GM12864 (cell line): ENCODE results near the gene ESPNL.
"Not testable (repeated sequence)": the region's sequence is repeated elsewhere in the genome, so short reads cannot be mapped to it uniquely, and the experiment has no call there.

Experiments used
- DNase-seq: peaks from one replicate; pipeline ENCODE4 v3.0.0-alpha.2; 2011; ENCODE audit warnings: low read depth
- H3K4me3 ChIP-seq: 2 replicates; pipeline ENCODE4 v1.5.1; 2011; ENCODE audit warnings: mild to moderate bottlenecking, low read depth, low read length, control low read depth
- CTCF ChIP-seq: IDR thresholded peaks from 2 replicates; pipeline ENCODE4 v1.5.1; 2011; ENCODE audit warnings: low read depth, mild to moderate bottlenecking, moderate library complexity, low read length, control low read depth, inconsistent platforms; ENCODE audit errors: missing control alignments

Gene ESPNL, protein sequence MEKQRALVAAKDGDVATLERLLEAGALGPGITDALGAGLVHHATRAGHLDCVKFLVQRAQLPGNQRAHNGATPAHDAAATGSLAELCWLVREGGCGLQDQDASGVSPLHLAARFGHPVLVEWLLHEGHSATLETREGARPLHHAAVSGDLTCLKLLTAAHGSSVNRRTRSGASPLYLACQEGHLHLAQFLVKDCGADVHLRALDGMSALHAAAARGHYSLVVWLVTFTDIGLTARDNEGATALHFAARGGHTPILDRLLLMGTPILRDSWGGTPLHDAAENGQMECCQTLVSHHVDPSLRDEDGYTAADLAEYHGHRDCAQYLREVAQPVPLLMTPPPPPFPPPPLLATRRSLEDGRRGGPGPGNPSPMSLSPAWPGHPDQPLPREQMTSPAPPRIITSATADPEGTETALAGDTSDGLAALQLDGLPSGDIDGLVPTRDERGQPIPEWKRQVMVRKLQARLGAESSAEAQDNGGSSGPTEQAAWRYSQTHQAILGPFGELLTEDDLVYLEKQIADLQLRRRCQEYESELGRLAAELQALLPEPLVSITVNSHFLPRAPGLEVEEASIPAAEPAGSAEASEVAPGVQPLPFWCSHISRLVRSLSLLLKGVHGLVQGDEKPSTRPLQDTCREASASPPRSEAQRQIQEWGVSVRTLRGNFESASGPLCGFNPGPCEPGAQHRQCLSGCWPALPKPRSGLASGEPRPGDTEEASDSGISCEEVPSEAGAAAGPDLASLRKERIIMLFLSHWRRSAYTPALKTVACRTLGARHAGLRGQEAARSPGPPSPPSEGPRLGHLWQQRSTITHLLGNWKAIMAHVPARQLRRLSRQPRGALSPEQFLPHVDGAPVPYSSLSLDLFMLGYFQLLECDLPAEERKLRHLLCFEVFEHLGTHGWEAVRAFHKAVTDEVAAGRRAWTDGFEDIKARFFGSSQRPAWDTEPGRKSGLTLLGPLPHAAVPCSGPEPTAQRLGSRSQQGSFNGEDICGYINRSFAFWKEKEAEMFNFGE

DNA sequence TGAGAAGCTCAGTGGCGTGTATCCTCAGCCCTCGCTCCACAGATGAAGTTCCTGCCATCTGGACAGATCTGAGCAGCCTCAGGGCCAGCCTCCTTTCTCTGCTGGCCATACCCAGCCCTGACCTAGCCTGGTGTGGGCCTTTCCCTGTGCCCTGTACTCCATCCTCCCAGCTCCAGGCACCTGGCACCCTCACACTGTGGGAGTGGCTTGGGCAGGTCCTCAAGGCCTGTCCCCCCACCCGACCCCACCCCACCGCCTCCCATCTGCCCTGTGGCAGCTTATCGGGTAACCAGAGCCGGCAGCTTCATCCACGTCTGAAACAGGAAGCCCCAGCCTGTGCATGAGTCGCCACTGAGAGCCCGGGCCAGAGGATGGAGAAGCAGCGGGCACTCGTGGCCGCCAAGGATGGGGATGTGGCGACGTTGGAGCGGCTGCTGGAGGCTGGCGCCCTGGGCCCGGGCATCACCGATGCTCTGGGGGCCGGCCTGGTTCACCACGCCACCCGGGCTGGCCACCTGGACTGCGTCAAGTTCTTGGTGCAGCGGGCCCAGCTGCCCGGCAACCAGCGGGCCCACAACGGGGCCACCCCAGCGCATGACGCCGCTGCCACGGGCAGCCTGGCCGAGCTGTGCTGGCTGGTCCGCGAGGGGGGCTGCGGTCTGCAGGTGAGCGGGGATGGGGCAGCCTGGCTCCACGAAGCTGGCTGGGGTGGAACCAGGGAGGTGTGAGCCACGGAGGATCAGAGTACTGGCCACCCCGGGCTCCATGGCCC lies at the start of gene ESPNL:
Gene ESPNL, plus strand, starts transcription at position 292 of the 772 bp plus-strand sequence. Its CDS starts 80 bp downstream, at position 372.
- no peak for TF ChIP-seq CTCF
- no peak within 1 kb of the TSS for H3K4me3 ChIP-seq
- no peak for DNase-seq

GRCh38 chr2:238053191-238053776 lies 46.9 kb upstream of the ESPNL start:
- DNase-seq = no peak
- TF ChIP-seq CTCF = no peak
- H3K4me3 ChIP-seq = no peak overlapping the region

GRCh38 chr2:238055841-238056240 lies 44.3 kb upstream of the ESPNL start:
- no peak for DNase-seq
- no peak overlapping the region for H3K4me3 ChIP-seq
- no peak for TF ChIP-seq CTCF

GRCh38 chr2:238057696-238058575 lies 42.2 kb upstream of the ESPNL start:
- not testable (repeated sequence) for DNase-seq, H3K4me3 ChIP-seq

DNA sequence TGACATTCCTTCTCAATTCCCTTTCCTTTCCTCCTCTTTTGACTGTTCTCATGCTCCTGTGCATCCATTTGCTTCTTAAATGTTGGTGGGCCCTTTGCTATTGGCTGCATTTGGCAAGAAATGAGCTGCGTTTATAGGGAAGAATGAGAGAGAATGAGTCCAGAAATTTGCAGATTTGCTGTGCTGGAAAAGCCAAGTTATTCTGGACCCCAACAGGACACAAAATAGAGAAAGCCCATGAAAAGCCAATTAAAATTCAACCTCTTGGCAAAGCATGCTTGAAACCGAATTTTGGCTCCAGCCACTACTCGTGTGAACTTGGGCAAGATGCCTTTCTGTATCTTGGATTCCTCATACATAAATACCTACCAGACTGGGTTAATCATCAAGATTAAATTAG lies 40.6 kb upstream of the ESPNL start:
- no peak for TF ChIP-seq CTCF
- DNase-seq = no peak
- peak overlapping the region; percentile 98; the same call in 1 of the 2 replicates for H3K4me3 ChIP-seq

GRCh38 chr2:238060096-238060541 lies 40.0 kb upstream of the ESPNL start:
- peak overlapping the region; percentile 98 for H3K4me3 ChIP-seq
- TF ChIP-seq CTCF = no peak
- DNase-seq = no peak
